Activated CD8-positive, alpha-beta memory T cell treated with anti-CD3 and anti-CD28 coated beads, Interleukin-2, amount 50 U/mL, for 4 hours (primary cell): ENCODE data around the gene DGKZ.
A peak's percentile ranks its signal among the peaks of the same experiment; 100 is the strongest.

ENCODE experiments used
- DNase-seq: peaks from one replicate; pipeline ENCODE4 v3.0.0-alpha.2; 2020

The DGKZ gene

DNA sequence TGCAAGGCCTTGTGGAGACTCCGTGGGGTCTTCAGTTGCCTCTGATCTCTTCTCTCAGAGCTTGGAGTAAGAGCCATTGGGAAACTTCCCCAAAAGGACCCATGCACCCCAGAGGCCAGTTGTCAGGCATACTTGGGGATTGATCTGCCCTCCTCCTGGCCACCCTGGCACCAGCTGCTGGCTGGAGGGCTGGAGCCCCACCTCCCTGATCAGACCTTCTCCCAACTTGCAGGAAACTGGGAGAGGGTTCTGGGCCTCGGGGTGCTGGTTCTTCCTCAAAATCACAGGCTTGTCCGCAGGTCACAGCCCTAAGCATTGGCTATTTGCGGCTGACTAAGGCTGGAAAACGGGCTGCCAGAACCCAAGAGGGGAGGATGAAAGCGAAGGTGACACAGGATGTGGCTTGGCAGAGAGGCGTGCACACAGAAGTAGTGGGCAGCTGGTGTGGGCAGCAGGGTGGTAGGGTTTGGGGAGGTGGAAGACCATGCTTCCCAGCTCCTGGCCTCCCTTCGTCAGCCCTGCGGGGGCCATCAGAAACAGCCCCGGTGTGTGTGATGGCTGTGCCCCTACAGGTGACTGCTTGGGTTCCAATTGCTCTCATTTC, 1.3 kb upstream of the DGKZ start:
- DNase-seq: no peak

DNA sequence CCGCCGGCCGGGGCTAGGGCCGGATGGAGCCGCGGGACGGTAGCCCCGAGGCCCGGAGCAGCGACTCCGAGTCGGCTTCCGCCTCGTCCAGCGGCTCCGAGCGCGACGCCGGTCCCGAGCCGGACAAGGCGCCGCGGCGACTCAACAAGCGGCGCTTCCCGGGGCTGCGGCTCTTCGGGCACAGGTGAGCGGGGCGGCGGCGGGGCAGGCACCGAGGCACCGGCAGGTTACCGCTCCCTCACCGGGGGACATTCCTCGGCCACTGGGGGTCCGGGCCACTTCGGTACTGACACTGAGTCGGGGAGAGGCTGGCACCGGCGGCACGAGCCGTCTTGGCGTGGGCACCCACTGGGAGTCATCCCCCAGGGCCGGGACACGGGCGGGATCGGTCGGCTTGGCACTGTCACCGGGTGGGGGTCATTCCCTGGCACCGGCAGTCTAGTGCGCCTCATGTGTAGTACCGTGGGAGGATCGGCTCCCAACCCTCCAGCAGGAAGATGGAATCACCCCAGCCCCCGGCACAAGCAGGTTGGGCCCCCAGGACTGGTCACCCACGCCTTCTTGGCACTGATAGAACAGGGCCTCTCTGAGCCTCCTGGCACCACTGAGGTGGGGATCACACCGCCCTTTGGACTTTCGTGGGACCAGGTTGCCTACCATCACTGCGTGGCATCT, 511 bp downstream of the DGKZ start:
- DNase-seq: peak; percentile 40

DNA sequence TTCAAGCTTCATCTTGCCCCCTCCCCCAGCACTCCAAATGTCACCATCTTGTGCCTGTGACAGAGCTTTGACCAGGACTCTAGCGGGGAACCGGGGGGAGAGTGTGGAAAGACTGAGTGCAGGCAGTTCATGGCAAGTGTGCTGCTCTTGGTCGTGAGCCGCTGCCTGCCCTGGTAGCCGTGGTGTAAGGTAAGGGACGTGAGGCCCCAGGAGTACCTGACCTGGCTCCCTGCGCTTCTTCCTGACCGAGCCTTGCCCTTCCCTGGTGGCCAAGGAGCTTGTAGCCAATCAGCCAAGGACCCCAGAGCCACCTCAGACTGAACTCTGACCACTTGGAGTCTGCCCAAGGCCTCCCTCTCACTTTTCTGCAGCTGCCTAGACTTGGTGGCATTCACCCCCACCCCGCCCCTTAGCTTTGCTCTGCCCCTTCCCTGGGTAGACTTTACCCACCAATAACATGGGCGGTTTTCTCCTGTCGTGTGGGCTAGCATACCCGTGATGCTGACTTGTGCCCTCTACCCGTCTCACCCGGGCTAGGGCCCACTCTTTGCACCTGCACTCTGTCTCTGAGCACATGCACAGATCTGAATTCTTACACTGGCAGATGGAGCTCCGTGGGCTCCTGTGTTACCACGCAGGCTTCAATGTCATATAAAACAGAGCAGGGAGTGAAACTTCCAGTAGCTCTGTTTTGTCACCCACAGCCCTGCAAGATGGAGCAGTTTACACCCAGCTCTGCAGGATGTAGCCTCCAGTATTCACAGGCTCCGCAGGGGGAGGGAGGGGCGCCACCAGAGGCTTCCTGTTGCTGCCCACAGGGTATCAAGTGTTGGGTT, 1.5 kb downstream of the DGKZ start:
- peak; percentile 66 for DNase-seq

DNA sequence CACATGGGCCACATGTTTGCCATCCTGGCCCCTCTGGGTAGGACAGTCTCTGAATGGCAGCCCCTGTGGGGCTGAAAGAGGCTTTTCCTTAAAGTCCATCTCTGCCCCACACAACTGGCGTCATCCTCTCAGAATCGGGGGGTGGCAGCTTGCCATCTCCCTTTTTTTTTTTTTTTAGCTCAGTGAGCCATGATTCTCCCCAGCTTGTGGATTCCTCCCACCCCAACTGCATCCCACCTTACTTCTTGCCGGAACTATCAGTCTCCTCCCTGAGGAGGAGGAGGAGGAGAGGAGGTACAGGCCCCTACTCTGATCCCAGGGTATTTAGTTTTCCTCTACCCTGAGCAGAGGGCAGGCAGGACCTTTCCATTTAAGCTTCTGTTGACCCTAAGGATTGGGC, 3.4 kb downstream of the DGKZ start:
- no peak for DNase-seq

DNA sequence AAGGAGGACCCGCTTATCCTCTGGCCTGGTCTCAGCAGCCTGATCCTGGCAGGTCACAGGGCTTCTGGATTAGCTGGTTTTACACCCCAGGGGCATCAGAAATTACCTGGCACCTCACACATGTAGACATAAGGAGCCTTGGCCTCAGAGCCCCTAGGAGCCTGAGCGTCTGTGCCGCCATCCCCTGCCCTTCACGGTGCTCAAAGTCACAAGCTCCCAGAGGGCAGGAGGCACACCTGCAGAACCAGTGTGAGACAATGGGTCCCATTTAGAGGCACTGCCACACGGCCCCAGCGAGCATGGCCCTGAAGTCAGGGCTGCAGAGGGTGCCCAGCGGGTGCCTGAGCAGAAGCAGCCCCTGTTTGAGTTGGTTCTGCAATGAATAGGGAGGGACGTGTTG, 3.9 kb downstream of the DGKZ start:
- no peak for DNase-seq

DNA sequence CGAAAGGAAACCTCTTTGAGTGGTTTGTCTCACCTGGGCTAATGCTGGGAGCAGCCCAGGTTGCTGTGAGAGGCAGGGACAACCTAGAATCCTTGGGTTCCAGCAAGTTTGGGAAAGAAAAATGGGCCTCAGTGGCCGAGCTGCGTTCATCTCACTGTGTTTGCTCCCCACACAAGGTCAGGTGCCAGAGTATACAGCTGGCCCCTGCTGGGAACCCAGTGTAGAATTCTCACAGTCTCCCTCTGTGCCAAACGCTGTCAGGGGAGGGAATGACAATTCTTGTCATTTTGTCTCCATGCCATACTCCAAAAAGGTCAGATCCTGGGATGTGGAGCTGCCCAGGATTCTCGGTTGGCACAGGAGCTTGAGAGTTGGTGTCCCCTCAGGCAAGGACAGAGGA, 4.3 kb downstream of the DGKZ start:
- DNase-seq: no peak

DNA sequence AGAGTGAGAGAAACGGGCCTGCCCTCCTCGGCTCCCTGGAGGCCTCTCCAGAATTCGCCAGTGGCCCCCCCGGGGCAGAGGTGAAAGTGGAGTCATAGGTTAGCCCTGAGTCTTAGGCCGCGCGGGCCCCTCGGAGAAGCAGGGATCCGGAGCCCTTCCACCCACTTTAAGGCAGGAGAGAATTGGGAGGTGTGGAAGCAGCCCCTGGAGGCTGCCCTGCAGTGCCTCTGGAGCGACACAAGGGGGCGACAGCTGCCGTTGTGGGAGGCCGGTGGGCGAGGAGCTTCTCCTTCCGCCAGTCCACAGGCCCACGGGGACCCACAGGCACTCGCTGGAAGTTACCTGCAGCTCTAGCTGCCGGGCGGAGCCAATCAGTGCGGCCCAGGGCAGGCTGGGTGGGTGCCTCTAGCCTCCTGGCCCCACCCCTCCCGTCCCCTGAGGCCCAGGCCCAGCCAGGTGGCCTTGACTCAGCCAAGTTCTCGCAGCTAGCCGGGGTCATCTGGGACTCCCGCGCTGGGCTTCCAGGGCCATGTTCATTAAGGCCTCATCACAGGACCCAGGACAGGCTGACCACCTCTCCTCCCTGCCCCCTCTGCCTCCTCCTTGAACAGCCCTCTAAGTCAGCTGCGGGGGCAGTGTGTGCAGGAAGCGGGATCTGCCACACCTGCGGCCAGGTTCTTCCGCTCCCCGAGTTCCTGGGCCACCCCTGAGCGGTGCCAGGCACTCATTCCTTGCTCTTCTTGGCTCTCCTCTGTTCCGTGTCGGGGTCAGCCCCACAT, 5.0 kb downstream of the DGKZ start:
- peak; percentile 78 for DNase-seq

DNA sequence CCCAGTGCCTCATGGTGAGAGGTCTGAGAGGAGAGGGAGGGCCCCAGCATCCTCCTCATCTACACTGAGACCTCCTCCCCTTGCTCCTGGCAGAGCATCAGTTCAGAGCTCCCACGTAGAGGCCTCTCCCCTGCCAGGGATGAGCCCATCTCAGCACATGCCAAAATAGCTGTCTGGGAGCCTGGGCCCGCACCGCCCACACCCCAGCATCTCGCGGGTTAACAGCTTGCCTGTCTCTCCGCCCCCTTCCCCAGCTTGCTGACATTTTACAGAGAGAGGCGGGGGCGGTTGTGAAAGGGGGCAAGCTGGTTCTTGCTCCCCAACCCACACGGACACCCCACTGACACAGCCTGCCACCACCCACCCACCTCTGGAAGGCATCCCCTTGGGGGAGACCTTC, 6.4 kb downstream of the DGKZ start:
- DNase-seq: peak; percentile 79

DNA sequence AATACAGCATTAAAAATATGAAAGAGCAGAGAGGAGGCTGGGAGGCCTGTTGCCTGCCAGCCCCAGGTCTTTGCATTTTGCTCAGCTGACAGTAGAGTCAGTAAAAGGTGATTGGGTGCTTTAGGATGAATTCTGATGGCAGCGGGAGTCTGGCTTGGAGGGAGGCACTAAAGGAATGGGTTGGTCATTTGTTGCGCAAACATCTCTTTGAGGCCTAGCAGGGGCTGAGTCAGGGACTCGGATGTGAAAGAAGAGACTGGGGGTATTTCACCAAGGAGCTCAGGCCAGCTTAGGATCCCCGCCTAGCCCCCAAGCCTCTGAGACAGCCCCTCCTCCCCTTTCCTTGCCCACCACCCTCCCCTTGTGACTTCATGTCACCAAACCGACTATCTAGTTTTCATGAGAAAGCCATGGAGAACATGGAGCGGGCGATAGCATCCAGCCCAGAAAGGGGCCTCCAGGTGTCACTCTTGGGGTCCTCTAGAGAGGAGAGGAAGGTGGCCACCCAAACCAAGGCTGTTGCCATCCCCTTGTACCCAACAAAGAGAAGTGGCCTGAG, 9.7 kb downstream of the DGKZ start:
- no peak for DNase-seq

DNA sequence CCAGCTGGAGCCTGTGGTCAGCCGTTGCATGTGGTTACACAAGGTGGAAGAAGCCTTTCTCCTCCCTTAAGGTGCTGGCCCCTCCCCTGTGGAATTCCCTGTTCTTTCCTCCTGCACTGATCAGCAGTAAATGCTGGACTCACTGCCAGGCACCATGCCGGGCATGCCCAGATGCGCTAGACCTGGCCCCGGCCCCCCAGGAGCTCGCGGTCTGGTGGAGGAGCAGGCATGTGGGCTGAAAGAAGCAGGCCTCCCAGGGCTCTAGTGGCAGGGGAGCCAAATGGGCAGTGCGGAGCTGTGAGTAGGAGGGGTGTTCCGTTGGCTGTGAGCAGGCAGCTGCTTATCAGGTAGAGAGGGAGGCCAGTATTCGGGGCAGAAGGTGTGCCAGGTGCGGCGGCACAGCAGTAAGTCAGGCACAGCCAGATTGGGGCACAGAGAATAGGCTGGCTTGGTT, 10.2 kb downstream of the DGKZ start:
- DNase-seq: no peak

DNA sequence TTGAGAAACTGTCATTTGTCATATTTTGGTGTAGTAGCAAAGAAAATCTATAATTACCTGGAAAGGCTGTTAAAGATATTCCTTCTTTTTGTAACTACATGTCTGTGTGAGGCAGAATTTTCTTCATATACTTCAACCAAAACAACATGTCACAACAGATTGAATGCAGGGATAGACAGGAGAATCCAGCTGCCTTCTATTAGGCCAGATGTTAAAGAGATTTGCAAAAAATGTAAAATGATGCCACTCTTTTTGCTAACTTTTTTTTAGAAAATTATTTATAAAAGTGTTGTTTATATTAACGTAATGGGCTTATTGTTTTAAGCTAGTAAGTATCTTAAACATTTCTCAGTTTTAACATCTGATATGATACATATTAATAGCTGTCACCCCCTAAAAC, 12.7 kb downstream of the DGKZ start:
- DNase-seq: no peak

DNA sequence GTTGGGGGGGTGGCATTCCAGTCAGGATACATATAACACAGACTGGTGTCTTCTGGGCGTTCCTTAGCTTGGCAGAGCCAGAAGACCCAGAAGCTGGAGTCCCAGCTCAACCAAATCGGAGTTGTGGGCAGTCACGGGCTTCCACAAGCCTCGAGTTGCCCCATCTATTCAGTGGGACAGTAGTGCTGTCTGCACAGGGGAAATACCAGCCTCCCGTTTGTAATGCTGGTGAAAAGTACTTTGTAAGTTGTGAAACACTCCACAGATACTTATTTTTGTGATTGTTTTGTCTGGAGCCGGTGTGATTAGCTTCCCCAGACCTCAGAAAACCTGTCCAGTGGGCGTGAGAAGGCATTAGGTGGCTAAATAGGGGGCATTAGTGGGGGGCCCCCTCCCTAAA, 13.6 kb downstream of the DGKZ start:
- no peak for DNase-seq

DNA sequence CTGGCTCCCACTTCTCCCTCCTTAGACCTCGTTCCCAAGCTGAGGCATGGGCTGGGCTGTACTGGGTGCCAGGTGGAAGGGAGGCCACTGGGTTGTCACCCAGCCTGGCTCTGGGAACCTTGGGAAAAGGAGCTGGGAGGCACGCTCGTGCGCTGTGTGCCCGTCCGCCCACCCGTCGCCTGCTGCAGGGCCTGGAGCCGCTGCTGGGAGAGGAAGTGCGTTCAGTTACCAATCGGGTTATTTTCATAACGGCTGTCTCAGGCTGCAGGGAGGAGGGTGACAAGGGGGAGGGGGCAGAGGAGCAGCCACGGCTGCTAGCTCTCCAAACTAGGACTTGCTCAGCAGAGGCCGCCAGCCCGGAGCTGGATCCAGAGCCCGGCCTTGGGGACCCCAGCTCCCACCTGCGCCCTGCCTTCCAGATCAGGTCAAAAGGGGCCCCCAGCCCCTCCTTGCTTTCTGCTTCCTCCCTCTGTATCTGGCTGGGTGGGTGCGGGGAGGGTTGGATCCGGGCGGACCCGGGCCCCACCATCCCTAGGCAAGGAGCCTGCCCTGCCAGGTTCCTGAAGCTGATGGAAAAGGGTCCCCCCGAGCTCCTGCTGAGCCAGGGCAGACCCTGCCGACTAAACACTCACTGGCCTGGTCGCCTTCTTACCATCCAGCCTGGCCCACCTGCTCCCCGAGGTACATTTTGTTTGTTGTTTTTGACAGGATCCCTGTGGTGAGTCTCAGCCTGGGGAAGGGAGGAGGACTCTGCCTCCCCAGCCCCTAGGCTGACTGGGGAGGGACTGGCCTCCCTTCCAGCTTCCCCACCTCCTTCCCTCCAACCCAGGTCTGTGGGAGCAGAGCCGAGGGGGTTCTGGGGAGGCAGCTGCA, 14.3 kb downstream of the DGKZ start:
- peak; percentile 63 for DNase-seq

DNA sequence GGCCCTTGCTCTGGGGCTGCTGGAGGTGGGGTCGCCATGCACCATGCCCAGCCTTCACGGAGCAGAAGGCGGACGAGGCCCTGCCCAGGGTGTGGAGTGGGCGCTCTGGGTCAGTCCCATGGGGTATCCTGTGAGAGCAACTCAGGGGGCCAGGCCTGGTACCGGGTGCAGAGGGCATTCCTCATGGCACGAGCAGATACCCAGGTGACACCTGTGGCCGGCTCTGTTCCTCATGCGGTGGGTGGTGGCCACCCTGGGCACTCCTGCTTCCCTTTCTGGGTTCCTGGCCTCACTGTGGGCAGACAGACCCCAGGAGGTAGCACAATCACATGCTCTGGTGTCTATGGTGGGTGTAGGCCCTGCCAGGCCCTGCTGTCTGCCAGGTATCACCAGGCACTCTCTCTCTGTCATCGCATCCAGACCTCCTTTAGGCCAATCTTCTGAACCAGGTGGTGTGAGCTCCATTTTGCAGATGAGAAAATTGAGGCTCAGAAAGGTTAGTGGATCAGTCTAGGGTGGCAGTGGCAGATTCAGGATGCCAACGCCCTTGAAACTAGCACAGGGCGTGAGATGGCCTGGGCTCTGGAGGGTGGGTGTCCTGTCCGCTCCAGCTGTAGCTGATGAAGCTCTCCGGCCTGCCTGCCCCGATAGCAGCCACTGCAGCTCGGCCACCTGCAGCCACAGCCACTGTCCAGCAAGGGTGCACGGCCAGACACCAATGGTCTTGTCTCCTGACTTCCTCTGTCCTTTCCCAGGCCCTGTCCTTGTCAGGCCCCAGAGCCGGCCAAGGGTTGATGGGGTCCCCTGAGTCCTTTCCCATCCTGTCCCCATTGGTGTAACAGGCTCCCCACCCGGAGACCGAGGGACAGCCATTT, 15.1 kb downstream of the DGKZ start:
- DNase-seq: no peak

DNA sequence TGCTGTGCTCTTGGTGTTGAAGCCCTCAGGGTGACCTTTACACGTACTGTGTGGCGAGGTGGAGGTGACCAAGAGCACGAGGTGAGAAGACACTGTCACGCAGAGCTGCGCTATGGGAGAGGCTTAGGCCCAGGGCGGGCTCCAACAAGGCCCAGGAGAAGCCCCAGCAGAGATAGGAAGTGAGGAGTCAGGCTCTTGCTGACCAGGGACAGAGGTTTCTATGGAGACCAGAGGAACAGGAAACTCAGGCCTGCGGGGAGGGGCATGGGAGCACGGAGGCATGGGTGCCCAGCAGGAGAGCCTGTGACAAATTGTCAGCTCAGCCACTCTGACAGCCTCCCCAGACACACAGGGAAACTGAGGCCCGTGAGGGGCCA, 15.8 kb downstream of the DGKZ start:
- DNase-seq: no peak

DNA sequence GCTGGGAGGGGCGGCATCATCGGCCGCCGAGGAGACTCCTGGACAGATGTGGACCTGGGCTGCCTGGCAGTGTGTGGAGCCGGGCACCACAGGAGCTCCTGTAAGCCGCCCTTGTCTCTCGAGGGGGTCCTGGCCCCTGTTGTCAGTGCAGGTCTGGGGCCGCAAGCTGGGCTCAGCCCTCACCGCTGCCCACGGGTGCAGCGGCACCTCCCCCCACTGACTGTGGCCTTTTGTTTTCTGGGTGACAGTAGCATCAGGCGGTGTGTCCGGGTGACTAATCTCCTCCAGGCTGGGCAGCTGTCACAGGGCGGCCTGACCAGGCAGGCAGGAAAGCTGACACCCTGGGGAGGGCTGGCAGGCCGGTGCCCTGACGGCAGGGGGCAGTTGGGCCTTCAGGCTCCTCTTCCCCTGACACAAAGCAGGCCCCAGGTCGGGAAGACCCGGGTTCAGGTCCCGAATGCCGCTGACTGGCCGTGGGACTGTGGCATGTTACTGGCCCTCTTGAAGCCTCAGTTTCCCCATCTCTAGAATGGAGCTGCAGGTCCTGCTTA, 16.3 kb downstream of the DGKZ start:
- no peak for DNase-seq

DNA sequence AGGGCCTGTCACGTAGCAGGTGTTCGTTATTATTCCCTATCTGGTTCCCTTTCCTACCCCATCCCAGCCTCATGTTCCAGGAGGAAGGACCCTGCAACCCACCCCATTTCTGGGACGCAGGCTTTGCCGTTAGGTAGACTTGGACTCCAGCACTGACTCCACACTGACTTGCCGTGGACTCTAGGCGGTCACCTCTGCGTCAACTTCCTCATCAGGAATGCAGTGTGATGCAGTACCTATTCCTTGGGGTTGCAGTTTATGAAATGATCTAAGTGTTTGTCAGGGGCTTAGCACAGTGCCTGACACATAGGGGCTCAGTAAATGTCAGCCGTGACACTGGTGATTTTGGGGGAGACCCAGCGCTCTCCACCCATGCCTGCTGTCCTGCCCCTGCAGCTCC, 16.8 kb downstream of the DGKZ start:
- DNase-seq: no peak

DNA sequence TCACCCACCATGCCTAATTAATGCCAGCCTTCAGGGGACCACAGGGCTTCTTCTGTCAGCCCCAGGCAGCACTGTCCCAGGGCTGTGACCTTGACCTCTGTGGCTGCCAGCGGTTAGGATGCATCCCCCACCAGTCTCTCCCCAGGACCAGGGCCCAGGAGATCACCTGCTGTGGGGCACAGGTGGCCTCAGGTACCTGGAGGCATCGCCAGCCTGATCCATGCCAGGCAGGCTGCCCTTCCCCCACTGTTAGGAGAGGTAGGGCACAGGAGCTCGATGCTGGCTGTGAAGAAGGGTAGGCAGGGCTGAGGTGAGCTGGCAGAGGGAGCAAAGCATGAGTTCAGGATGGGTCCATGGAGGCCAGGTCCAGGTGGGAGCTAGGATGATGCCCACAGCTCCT, 17.5 kb downstream of the DGKZ start:
- DNase-seq: no peak

DNA sequence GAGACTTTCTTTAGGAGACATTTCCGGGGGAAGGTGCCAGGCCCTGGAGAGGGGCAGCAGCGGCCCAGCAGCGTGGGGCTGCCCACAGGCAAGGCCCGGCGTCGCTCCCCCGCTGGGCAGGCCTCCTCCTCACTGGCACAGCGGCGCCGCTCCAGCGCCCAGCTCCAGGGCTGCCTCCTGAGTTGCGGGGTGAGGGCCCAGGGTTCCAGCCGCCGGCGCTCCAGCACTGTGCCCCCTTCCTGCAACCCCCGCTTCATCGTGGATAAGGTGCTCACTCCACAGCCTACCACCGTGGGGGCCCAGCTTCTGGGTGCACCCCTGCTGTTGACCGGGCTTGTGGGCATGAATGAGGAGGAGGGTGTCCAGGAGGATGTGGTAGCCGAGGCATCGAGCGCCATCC, 19.0 kb downstream of the DGKZ start:
- no peak for DNase-seq

DNA sequence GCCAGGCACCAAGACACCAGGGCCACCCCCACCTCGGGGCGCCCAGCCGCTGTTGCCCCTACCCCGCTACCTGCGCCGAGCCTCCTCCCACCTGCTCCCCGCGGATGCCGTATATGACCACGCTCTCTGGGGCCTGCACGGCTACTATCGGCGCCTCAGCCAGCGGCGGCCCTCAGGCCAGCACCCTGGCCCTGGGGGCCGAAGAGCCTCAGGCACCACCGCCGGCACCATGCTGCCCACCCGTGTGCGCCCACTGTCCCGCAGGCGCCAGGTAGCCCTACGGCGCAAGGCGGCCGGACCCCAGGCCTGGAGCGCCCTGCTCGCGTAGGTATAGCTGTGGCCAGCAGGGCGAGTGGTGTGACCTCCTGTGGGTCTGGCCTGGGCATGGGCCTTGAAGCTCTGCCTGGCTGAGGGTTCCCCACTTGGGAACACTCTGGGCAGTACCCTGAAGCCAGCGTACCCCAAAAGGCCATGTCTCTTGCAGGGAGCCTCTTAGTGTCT, 19.4 kb downstream of the DGKZ start:
- DNase-seq: no peak
